Uterus (tissue), 4 donors: ENCODE results near the gene USP10. TPM values are rescaled to one million over a fixed set of nuclear protein-coding genes. Genes with fewer than 3 reads are reported as not detected.

ENCODE experiments used
- DNase-seq, 2 donors: peaks; one replicate each; pipeline ENCODE4 v3.0.0-alpha.2; 2019 to 2020
- H3K27ac ChIP-seq, 2 donors: fragments of 200-600 bp; sonication (generic); 1 replicate in 1 of 2; 2 replicates in 1 of 2; pipeline ENCODE4 v1.5.1; 2016 to 2018
- H3K27me3 ChIP-seq, 2 donors: fragments of 200-600 bp; sonication (generic); one replicate each; pipeline ENCODE4 v1.5.1; 2018 to 2019; ENCODE audit warnings: control low read depth in 1 of 2
- H3K36me3 ChIP-seq, 2 donors: fragments of 200-600 bp; sonication (generic); one replicate each; pipeline ENCODE4 v1.5.1; 2019; ENCODE audit warnings: control low read depth in 1 of 2
- H3K4me1 ChIP-seq, 2 donors: fragments of 200-600 bp; sonication (generic); one replicate each; pipeline ENCODE4 v1.5.1; 2018 to 2019; ENCODE audit warnings: control low read depth in 1 of 2
- H3K4me3 ChIP-seq, 2 donors: fragments of 200-600 bp; sonication (generic); 1 replicate in 1 of 2; 2 replicates in 1 of 2; pipeline ENCODE4 v1.5.1; 2018 to 2019; ENCODE audit warnings: mild to moderate bottlenecking in 1 of 2
- H3K9me3 ChIP-seq, 2 donors: fragments of 200-600 bp; sonication (generic); one replicate each; pipeline ENCODE4 v1.5.1; 2019; ENCODE audit warnings: control low read depth in 1 of 2
- POLR2A ChIP-seq, 2 donors: fragments of 450-650 bp; IDR thresholded peaks; one replicate each; pipeline ENCODE4 v1.6.1; 2016; ENCODE audit warnings: antibody characterized with exemption in 2 of 2, mild to moderate bottlenecking in 1 of 2, moderate library complexity in 1 of 2
- intact Hi-C: fragments of 100-400 bp; cut with DNase I; formaldehyde crosslinking; loops from one replicate; pipeline ENCODE4 v1.15.1; 2023; ENCODE audit warnings: low total_unique reads
- total RNA-seq, 4 donors: library from RNA; depleted of rRNA in 3 of 4; stranded (reverse); fragments of >200 nt in 3 of 4; gene quantifications; one replicate each; pipeline versions ENCODE4 v1.1.0 to v1.2.4, GENCODE V29; 2014 to 2023
- TF ChIP-seq, protein P1 (sequence below), 4 experiments: fragments of 200-600 bp in 2 of 4; fragments of 450-650 bp in 2 of 4; sonication (generic) in 2 of 4; IDR thresholded peaks; one replicate each; pipeline ENCODE4 v1.5.1; 2016 to 2019; ENCODE audit warnings: antibody characterized with exemption in 4 of 4, mild to moderate bottlenecking in 2 of 4, moderate library complexity in 1 of 4
- donor health status: DM: yes; HTN: yes; CAD: no.

USP10 gene
- total RNA-seq, 4 donors from 2014 or later: 12.6 to 83.3 (median 44.2) TPM

DNA sequence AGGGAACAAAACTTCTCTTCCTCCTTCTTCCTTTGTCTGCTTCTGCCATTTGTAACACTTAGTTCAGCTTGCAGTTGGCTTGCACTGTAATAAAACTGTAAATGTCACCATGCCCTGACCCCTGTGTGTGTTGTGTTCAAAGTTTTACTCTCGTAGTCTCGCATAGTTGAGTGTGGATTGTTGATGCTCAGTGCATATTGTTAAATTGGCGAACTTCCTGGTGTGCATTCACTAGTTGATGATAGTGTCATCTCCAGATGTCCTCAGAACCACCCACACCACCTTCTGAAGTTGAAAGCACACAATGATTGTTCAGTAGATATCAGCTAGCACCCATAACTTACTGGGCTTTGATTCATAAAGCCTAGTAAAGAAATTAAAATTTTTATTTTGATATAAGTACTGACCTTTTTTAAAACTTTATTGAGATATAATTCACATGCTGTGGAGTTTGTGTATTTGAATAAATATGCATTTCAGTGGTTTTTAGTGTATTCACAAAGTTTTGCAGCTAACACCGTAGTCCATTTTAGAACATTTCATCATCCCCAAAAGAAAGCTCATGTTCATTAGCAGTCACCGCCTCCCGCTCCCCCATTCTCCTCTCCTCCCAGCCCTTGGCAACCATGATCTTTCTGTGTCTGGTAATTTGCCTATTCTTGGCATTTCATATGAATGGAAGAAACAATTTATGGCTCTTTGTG, 25.0 kb downstream of the USP10 start:
- no peaks in the 10 kb centered on the region for H3K9me3 ChIP-seq
- peak overlapping the region; percentile 33 to 39 for H3K27ac ChIP-seq
- no peak for TF ChIP-seq POLR2A (IDR thresholded peaks at IDR 0.05)
- TF ChIP-seq, protein P1, sequence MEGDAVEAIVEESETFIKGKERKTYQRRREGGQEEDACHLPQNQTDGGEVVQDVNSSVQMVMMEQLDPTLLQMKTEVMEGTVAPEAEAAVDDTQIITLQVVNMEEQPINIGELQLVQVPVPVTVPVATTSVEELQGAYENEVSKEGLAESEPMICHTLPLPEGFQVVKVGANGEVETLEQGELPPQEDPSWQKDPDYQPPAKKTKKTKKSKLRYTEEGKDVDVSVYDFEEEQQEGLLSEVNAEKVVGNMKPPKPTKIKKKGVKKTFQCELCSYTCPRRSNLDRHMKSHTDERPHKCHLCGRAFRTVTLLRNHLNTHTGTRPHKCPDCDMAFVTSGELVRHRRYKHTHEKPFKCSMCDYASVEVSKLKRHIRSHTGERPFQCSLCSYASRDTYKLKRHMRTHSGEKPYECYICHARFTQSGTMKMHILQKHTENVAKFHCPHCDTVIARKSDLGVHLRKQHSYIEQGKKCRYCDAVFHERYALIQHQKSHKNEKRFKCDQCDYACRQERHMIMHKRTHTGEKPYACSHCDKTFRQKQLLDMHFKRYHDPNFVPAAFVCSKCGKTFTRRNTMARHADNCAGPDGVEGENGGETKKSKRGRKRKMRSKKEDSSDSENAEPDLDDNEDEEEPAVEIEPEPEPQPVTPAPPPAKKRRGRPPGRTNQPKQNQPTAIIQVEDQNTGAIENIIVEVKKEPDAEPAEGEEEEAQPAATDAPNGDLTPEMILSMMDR (IDR thresholded peaks at IDR 0.05): no peak
- H3K36me3 ChIP-seq: no peaks in the 10 kb centered on the region
- peaks cover 4 to 6% of the 10 kb centered on the region in 2 donors for H3K4me1 ChIP-seq
- intact Hi-C loops: loop anchor here (10.0 kb wide), 2 partner anchors 50 to 210 kb away; no protein-coding TSS in a partner anchor
- peak in 1 of 2 donors; percentile 42 for DNase-seq
- no peaks in the 10 kb centered on the region for H3K27me3 ChIP-seq
- no peak overlapping the region for H3K4me3 ChIP-seq

GRCh38 chr16:84725481-84726078, 25.8 kb downstream of the USP10 start:
- peak overlapping the region; percentile 39 to 48 for H3K27ac ChIP-seq

DNA sequence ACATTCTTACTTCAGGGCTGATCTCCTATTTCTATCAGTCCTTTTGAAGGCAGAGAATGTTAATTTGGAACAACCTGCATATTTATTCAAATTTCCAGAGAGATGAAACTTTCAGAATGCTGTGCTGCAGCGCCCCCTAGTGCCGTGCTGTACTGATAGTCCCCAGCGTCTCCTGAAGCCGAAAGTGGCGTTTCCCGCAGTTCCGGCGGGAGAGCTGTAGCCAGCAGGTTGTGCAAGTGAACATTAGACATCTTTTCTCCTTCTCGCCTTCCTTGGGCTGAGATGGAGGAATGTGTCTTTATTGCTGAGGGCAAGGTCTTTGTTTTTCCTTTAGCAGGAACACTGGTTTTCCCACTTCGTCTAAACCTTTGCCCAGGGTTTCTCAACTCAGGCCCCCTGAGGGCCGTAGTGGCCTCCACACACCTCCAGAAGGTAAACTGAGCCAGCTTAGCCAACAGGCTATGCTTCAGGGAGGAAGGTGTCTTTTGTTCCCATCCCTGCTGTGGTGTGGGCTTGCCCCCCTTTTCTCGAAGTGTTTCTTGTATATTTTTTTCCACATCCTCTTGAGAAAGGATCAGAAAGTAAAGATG, 26.4 kb downstream of the USP10 start:
- H3K4me3 ChIP-seq: no peak overlapping the region

More at GRCh38 chr16:84725481-84726078, 25.8 kb downstream of the USP10 start:
- TF ChIP-seq, protein P1 (IDR thresholded peaks at IDR 0.05): no peak
- TF ChIP-seq POLR2A (IDR thresholded peaks at IDR 0.05): no peak
- intact Hi-C loops: loop anchor here (10.0 kb wide), 2 partner anchors 51 to 211 kb away; no protein-coding TSS in a partner anchor
- peaks cover 6 to 9% of the 10 kb centered on the region in 2 donors for H3K4me1 ChIP-seq
- no peaks in the 10 kb centered on the region for H3K27me3 ChIP-seq
- no peaks in the 10 kb centered on the region for H3K36me3 ChIP-seq
- DNase-seq: no peak
- H3K9me3 ChIP-seq: no peaks in the 10 kb centered on the region
- H3K4me3 ChIP-seq: no peak overlapping the region

GRCh38 chr16:84726669-84727467, 27.1 kb downstream of the USP10 start:
- intact Hi-C loops: loop anchor here (10.0 kb wide), 2 partner anchors 52 to 212 kb away; no protein-coding TSS in a partner anchor
- no peak for DNase-seq
- H3K27me3 ChIP-seq: no peaks in the 10 kb centered on the region
- H3K9me3 ChIP-seq: no peaks in the 10 kb centered on the region
- H3K4me3 ChIP-seq: no peak overlapping the region
- TF ChIP-seq POLR2A (IDR thresholded peaks at IDR 0.05): no peak
- TF ChIP-seq, protein P1 (IDR thresholded peaks at IDR 0.05): no peak
- H3K4me1 ChIP-seq: peaks cover 6 to 12% of the 10 kb centered on the region in 2 donors
- H3K27ac ChIP-seq: peak overlapping the region; percentile 40 to 49
- H3K36me3 ChIP-seq: no peaks in the 10 kb centered on the region

More for the DNA sequence above, 26.4 kb downstream of the USP10 start:
- no peaks in the 10 kb centered on the region for H3K27me3 ChIP-seq
- H3K9me3 ChIP-seq: no peaks in the 10 kb centered on the region
- intact Hi-C loops: loop anchor here (10.0 kb wide), 2 partner anchors 51 to 211 kb away; no protein-coding TSS in a partner anchor
- H3K4me1 ChIP-seq: peaks cover 6 to 9% of the 10 kb centered on the region in 2 donors
- H3K27ac ChIP-seq: peak overlapping the region; percentile 40 to 49
- H3K36me3 ChIP-seq: no peaks in the 10 kb centered on the region
- DNase-seq: peak; percentile 93 to 94
- TF ChIP-seq, protein P1 (IDR thresholded peaks at IDR 0.05): peak; percentile 91 to 95 (median 93)
- no peak for TF ChIP-seq POLR2A (IDR thresholded peaks at IDR 0.05)
